Inferior parietal cortex (tissue), 1 donor: Measurements from ENCODE around the gene TSC22D2.

Source experiments
- DNase-seq: peaks from one replicate; pipeline ENCODE4 v3.0.0-alpha.2; 2016; ENCODE audit errors: extremely low spot score

TSC22D2 gene

DNA sequence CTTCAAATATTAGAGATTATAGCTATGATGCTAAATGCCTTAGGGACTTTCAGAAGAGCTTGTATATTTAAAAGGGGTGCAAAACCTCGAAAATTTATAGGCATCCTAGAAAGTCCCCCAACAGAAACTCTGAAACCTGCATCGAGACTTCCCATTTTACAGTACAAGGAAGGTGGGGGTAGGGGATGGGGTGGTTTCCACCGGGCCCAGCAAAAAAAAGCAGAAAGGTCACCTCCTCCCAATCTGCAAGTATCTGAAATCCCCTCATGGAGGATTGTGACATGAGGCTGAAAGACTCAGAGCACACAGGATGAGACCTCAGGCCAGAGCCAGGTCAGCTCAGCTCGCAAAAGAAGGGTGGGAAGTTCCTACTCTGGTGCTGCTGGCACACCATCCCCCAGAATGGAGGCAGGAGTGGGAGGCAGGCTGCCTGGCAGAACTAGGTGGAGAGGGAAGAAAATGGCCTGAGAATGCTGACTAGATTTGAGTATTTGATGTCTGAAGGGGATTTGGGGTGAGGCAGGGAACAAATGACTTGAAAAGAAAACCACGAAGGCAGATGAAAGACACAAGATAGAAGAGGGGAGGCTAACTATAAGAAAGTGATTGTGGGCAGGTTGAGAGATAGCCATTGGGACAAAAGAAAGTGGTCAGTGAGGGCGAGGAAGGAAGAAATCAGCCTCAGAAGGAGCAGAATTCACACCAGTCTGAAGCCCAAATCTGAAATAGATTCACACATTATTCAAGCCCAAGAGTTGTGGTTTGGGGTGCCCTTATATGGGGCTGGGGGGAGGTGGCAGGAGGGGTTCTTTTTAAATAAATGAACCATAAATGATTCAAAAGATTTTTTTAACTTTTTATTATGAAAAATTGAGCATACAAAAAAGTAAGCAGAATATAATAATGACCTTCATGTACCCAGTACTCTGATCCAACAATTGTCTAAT is 22.5 kb upstream of the TSC22D2 start:
- DNase-seq = no peak

DNA sequence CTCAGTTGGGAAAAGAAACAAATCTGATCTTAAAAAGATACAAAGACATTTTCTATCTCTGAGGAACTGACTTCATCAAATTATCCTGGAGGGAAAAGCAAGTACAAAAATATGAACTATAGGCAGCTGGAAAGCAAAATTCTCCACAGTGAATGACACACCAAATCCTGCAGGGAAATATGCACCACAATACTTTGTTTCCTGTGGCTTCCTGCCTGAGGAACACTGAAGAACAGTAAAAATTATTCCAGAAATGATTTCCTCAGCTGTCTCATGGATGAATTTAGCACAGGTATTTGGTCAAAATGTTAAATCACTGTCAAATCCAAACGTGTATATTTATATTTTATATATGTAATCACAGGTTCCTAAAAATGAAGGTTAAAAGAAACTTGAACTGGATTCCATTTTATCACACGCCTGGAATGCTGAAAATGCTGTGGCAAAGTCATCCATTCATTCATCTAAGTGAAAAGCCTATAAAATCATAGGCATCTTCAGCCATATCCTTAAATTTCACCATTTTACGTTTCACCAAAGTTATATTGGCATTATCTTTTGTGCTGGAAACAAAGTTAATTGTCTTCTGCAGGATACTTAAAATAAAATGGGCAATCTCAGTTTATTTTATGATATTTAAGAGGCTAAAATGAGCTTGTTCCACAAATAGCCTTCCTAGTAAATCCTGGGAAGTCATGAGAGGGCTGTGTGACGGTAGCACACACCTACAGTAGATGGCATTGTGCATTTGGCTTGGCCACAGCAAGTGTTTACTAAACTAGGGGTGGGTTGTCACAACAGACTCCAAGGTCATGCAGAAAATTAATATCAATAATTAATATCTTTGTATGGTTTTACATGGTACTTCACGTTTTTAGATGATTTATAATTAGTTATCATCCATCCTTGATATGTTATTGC is 19.3 kb upstream of the TSC22D2 start:
- no peak for DNase-seq

DNA sequence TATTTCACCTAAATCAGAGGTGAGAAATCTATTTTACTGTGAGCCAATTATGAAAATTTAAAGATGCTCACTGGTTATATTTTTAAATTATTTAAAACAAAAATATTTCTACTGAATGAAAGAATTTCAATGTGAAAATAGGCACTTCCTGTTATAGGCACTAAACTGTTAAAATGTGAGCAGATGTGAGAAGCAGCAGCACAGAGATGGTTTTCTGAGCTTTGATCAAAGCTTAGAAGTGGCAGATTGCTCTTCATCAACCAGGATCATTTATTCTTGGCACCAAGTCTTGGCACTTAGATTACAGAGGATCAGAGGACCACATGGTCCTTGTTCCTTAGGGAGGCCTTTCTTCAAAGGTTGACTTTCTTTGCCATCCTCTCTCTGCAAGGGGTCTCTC is 18.0 kb upstream of the TSC22D2 start:
- DNase-seq = no peak

DNA sequence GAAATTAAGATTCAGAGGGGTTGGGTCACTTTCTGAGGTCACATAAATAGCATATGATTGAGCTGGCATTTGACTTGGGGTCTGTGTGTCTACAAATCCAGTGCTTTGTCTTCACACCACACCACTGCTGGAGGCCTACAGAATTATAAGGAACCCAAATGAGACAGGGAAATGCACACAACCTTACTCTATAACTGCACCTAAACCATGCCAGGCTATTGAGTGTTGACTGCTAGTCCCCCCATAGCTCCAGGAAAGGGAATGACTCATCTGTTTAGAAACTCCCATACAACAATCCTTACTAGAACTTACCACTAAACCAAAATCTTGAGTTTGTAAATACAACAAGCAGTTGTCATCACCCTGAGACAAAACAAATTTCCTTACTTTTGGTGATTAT is 16.9 kb upstream of the TSC22D2 start:
- DNase-seq = no peak

DNA sequence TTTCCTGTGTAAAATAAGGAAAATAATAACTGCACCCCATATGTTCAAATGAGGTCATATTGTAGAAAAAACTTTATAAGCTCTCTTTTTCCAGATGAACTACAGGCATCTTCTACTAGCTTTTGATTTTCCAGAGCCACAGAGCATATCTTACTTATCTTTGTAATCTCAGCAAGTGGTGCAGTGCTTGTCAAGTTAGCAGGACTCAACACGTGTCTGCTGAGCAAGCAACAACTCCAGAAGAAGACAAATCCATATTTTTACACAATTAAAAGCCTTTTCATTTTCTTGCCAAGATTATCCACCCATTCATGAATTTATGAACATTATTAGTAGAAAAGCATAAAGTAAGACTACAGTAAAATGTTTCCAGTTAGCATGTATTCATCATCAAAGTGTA is 14.4 kb upstream of the TSC22D2 start:
- no peak for DNase-seq

DNA sequence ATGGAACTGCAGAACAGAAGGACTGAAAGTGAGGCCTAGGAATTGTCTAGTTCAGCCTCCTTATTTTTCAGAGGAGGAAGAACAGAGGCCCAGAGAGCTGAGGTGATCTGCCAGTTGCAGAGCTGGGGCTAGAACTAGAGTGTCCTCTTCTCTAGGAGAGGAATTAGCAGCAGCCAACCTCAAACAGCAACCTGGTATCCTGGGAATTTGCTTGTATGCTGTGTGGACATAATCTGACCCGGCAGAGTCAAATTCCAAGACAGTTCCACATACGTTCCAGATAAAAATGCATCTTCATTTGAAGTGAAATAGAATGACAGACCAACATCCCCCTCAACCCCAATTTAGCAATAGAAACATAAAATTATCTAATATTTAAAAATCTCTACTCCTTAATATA is 13.5 kb upstream of the TSC22D2 start:
- DNase-seq = no peak

DNA sequence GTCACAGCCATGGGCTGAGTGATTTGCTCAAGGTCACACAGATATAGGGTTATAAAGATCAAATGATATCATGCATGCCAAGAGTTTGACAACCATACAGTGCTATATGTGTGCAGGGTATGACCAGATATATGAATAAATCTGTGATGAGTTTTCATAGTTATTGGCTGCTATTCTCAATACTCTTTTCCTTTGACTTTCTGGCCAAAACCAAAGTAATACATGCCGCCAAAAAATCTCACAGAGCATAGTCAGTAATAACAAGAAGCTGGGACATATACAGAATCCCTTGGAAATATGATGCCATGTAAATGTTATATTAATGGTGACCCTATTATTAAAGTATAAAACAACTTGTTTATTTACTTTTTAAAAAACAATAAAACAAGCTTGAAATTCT is 11.6 kb upstream of the TSC22D2 start:
- DNase-seq = no peak

DNA sequence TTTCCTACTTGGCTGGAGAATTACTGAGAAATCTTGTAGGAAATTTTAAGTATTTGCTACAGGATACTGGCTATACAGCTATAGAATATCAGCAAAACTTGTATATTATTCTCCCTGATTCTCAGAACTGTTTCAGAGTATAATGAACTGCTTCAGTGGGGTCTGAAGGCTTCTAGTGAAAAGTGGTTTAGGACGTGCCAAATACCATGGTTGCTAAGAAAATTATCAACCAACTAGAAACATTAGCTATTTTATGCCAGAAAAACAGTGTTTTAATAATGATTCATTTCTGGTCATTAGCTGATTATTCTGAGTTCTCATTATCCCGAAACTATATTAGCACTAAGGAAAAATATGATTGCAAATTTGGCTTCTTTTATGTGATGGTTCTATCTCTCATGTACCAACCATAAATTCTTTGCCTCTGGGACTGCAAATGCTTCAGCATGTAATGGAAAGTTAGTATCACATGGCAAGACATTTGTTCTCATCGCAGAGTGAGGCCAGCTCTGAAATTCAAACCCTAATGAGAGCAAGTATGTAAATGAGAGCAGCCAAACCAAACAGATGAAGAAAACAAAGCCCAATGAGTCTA is 11.0 kb upstream of the TSC22D2 start:
- no peak for DNase-seq

DNA sequence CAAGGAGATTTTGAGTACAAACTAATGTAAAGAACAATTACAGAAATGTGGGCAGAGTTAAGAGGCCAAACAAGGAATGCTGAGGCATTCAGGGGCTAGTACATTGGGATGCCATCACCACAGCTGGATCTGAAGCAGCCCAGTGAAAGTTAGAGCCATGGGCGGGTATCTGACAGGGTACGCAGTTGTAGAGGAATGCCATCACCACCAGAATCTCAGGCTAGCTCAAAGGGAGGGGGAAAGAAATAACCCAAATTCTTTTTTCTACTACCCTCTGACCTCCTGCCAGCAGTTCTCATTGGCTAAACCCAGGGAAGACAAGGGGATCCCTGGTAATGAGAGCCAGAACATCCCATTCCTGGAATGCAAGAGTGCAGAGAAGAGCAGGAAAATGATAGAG is 9.0 kb upstream of the TSC22D2 start:
- DNase-seq = no peak

DNA sequence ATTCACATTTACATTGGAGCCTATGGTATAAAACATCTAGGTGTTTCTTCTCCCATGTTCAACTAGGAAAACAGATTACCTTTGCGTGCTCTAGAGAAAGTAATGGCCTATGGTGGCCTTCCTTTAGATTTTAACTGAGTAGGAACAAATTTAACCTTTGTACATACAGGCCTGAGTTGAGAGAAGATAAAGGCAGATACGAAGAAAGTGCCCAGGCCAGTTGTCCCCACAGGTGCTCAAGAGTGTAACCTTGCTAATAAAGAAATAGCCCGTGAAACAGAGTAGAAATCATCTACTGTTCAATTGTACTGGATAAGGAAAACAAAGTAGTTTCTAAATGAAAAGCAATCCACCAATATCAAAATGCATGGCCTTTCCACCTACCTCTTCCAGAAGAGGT is 6.8 kb upstream of the TSC22D2 start:
- no peak for DNase-seq

DNA sequence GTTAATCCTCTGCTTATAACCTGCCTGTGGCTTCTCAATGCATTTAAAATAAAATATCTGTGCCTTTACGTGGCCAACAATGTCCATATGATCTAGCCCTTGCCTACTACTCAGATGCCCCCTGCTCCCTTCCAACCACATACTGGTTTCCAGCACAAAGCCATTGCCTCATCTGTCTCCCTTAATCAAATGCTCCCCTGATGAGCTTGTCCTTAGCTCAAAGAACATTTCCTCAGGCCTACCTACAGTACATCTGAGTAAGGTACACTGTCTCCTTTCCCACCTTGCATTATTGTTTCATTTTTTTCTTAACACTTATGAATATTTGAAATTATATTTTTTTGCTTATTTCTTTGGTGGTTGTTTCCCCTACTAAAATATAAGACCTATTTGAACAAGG is 5.9 kb upstream of the TSC22D2 start:
- no peak for DNase-seq

DNA sequence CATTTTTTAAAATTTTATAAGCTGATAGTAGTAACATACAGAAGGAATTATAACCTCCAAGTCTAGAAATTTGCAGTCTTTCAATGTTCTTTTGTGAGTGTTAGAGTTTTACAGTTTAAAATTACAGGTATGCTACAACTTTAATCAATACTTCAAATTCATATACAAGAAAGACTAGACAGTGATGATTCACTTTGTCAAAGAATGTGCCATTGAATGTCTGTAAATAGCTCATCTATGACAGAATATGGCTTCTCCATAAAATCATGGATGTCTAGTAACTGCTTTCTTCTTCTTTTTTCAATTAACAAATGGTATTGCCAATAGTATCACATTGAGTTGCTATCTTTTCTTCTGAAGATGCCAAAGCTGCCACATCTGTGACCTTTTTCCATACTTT is 4.1 kb upstream of the TSC22D2 start:
- DNase-seq = no peak

DNA sequence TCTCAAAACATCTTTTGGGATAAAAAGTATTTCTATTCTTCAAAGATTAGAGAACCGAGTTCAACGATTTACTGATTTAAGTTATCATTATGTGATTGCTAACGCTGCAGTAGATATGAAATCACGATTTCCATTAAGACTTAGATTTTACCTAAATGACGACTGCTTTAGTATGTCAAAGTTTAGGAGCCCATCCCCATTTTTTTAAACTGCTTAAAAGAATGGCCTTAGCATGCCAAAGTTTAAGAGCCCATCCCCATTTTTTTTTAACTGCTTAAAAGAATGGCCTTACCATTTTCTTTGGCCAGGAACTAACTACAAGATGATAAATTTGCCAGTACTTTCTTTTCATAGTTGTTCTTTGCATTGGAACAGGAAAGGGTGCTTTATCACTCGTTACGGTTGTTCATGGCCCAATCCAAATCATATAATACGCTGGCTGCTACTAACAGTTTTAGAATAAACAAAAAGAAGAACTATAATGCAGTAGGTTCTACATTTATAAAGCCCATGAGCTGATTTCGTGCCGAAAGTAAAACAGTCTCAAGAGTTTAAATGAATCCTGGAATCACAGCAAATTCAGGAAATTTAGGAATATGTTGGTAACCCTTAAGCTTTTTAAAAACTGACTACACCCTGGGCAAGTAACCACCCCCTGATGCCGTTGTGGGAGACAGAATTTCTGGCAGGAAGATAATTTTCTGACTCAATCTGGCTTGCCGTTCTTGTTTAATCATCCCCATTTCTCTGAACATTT is 869 bp upstream of the TSC22D2 start:
- DNase-seq = no peak

DNA sequence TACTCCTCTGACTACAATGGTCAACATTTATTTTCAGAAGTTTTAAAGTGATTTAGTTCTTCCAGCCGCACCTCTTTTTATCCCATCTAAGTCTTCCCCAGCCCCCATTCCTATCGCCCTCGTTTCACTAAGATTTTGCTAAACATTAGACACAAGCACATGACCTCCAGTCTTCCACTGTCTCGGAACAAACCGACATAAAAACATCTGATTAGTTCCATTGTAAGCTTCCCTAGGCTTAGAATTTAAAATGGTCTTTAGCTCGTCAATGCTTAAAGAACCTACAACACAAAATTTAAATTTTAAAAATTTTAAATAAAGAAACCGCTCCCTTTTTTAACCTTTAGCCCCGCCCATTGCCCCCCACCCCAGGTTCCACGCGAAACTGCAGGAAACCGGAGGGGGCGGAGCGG is 284 bp upstream of the TSC22D2 start:
- DNase-seq = no peak

DNA sequence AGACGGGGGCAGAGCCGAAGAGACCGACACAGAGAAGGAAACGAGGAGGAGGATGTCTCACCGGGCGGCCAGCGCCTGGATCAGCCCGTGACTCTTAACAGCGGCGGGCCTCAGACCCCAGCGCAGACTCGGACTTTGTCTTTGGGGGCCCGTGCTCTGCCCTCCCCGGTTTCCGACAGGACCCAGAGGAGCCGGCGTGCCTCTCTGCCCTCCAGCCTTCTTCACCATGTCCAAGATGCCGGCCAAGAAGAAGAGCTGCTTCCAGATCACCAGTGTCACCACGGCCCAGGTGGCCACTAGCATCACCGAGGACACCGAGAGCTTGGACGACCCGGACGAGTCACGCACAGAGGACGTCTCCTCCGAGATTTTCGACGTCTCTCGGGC is 1.0 kb downstream of the TSC22D2 start:
- DNase-seq = no peak

DNA sequence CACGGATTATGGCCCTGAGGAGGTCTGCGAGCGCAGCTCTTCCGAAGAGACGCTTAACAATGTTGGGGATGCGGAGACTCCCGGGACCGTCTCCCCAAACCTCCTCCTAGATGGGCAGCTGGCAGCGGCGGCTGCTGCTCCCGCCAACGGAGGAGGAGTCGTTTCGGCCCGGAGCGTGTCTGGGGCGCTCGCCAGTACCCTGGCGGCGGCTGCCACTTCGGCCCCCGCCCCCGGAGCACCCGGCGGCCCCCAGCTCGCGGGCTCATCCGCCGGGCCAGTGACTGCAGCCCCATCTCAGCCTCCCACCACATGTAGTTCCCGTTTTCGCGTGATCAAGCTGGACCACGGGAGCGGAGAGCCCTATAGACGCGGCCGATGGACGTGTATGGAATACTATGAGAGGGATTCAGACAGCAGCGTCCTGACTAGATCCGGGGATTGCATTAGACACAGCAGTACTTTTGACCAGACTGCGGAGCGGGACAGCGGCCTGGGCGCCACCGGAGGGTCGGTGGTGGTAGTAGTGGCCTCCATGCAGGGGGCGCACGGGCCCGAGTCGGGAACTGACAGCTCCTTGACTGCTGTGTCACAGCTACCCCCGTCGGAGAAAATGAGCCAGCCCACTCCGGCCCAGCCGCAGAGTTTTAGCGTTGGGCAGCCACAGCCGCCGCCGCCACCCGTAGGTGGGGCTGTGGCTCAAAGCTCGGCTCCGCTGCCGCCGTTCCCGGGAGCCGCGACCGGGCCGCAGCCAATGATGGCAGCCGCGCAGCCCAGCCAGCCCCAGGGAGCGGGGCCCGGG is 1.6 kb downstream of the TSC22D2 start:
- DNase-seq = peak; percentile 71

DNA sequence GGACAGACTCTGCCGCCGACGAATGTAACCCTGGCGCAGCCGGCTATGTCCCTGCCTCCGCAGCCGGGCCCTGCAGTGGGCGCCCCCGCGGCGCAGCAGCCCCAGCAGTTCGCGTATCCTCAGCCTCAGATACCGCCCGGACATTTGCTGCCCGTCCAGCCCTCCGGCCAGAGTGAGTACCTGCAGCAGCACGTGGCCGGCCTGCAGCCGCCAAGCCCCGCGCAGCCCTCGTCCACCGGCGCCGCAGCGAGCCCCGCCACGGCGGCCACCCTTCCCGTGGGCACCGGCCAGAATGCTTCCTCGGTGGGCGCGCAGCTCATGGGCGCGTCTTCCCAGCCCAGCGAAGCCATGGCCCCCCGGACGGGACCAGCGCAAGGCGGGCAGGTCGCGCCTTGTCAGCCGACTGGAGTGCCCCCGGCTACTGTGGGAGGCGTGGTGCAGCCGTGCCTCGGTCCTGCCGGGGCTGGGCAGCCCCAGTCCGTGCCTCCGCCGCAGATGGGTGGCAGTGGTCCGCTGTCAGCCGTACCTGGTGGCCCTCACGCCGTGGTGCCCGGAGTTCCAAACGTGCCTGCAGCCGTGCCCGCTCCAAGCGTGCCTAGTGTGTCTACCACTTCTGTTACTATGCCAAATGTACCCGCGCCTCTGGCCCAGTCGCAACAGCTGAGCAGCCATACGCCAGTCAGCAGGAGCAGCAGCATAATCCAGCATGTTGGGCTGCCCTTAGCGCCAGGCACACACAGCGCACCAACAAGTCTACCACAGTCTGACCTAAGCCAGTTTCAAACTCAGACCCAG is 2.4 kb downstream of the TSC22D2 start:
- DNase-seq = no peak

DNA sequence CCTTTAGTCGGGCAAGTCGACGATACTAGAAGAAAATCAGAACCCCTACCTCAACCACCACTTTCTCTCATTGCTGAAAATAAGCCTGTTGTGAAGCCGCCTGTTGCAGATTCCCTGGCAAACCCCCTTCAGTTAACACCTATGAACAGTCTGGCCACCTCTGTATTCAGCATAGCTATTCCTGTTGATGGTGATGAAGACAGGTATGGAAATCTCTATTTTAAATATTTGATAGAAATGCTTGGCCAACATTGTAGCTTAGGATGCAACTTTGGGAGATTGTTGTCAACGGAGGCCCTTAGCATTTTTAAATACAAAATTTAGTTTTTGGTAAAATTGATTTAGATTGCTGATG is 3.0 kb downstream of the TSC22D2 start:
- DNase-seq = no peak

DNA sequence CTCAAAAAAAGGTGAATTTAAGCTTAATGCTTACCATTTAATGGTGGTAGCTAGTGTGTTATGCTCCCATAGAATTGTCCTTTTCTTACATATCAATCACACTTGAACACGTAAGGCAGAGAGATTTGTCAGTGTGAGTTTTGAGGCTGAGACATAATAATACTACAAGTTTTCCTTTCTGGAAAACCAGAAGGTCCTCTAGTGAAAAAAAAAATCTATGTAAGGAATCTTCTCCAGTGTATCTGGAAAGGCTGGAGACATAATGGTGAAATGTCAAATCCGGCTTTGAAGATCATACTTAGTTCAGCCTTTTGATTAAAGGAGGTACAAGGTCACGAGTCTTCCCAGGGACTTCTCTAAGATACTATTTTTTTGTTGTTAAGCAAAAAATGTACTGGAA is 3.4 kb downstream of the TSC22D2 start:
- DNase-seq = no peak

DNA sequence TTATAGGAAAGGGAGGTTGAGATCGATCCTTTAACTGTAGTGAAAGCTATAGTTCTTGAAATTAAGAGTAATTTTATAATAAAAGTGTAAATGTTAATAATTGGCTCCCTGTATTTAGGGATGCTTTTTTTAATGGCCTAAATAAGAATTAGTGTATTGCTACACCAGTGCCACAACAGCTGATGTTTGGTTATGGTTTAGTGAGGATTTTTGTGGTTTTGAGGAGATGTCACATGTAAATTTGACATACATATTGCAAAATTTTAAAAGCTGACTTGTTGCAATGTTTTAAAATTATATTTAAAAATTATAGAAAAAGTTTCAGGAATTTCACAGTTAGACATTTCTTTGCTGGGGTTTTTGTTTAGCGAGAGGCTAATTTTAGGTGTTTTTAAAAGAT is 3.9 kb downstream of the TSC22D2 start:
- no peak for DNase-seq
